ENCODE data around the gene TRABD2B.

- TF ChIP-seq CTCF (IDR thresholded peaks at IDR 0.05) (no peak), GABPA (IDR thresholded peaks at IDR 0.05; ENCODE audit: low read depth) (no peak), RFX5 (IDR thresholded peaks at IDR 0.05; ENCODE audit: low read length) (no peak), REST (IDR thresholded peaks at IDR 0.05; ENCODE audit: low read depth, low read length) (no peak), RAD21 (IDR thresholded peaks at IDR 0.05; ENCODE audit: low read length) (no peak), POLR2AphosphoS5 (IDR thresholded peaks at IDR 0.05; ENCODE audit: low read depth, low read length) (no peak), ZBTB33 (IDR thresholded peaks at IDR 0.05; ENCODE audit: borderline replicate concordance, low read depth) (no peak), EP300 (IDR thresholded peaks at IDR 0.05; ENCODE audit: borderline replicate concordance in 1 of 2, low read depth in 1 of 2, low read length in 1 of 2) (no peak)
Observed at GRCh38 chr1:47764461-47765046, 232.6 kb downstream of the TRABD2B start.

All from SK-N-SH (cell line).